NB4 (cell line): ENCODE results near the gene E2F8.

Experiments
- DNase-seq: peaks from one replicate; pipeline ENCODE4 v3.0.0; 2010; ENCODE audit warnings: low read depth
- H3K4me3 ChIP-seq: one replicate; pipeline ENCODE4 v1.5.1; 2011; ENCODE audit warnings: mild to moderate bottlenecking, low read depth, low read length, moderate library complexity
- MYC ChIP-seq: IDR thresholded peaks from 2 replicates; pipeline ENCODE4 v1.6.1; 2011; ENCODE audit warnings: low read depth, low read length
- POLR2A ChIP-seq: IDR thresholded peaks from 2 replicates; pipeline ENCODE4 v1.6.1; 2011; ENCODE audit warnings: mild to moderate bottlenecking; ENCODE audit not compliant: insufficient read length; ENCODE audit errors: extremely low read depth
- TF ChIP-seq, protein P1 (sequence below): IDR thresholded peaks from one replicate; pipeline ENCODE4 v1.5.1; 2012; ENCODE audit warnings: low read depth, low read length
- TF ChIP-seq, protein P2 (sequence below): IDR thresholded peaks from 2 replicates; pipeline ENCODE4 v1.6.1; 2011; ENCODE audit warnings: low read depth, low read length

Gene E2F8

GRCh38 chr11:19176629-19177186 is 64.0 kb downstream of the E2F8 start:
- TF ChIP-seq, protein P1, sequence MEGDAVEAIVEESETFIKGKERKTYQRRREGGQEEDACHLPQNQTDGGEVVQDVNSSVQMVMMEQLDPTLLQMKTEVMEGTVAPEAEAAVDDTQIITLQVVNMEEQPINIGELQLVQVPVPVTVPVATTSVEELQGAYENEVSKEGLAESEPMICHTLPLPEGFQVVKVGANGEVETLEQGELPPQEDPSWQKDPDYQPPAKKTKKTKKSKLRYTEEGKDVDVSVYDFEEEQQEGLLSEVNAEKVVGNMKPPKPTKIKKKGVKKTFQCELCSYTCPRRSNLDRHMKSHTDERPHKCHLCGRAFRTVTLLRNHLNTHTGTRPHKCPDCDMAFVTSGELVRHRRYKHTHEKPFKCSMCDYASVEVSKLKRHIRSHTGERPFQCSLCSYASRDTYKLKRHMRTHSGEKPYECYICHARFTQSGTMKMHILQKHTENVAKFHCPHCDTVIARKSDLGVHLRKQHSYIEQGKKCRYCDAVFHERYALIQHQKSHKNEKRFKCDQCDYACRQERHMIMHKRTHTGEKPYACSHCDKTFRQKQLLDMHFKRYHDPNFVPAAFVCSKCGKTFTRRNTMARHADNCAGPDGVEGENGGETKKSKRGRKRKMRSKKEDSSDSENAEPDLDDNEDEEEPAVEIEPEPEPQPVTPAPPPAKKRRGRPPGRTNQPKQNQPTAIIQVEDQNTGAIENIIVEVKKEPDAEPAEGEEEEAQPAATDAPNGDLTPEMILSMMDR = no peak
- TF ChIP-seq, protein P2, sequence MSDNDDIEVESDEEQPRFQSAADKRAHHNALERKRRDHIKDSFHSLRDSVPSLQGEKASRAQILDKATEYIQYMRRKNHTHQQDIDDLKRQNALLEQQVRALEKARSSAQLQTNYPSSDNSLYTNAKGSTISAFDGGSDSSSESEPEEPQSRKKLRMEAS = no peak
- TF ChIP-seq POLR2A = no peak
- no peak for TF ChIP-seq MYC
- DNase-seq = no peak
- H3K4me3 ChIP-seq = no peak overlapping the region
